Breast epithelium (tissue), 3 donors: ENCODE data around the gene OPCML.

ENCODE experiments used
- CTCF ChIP-seq, 3 donors: fragments of 450-650 bp; IDR thresholded peaks; one replicate each; pipeline ENCODE4 v1.5.1; 2016 to 2017; ENCODE audit warnings: antibody characterized with exemption in 3 of 3, mild to moderate bottlenecking in 3 of 3, moderate library complexity in 3 of 3
- POLR2AphosphoS5 ChIP-seq, 3 donors: sonication (generic); formaldehyde crosslinking; IDR thresholded peaks; one replicate each; pipeline ENCODE4 v1.6.1; 2017; ENCODE audit warnings: antibody characterized with exemption in 3 of 3

GRCh38 chr11:132610216-132610615 lies 922.1 kb downstream of the OPCML start:
- TF ChIP-seq CTCF (IDR thresholded peaks at IDR 0.05) (no peak), POLR2AphosphoS5 (IDR thresholded peaks at IDR 0.05) (no peak)
